ENCODE data around the gene RAI1. TPM values are rescaled to one million over a fixed set of nuclear protein-coding genes. Genes with fewer than 3 reads are reported as not detected.

RAI1 gene
- total RNA-seq, 1 donor from 2014 or later, result 31.2 TPM

DNA sequence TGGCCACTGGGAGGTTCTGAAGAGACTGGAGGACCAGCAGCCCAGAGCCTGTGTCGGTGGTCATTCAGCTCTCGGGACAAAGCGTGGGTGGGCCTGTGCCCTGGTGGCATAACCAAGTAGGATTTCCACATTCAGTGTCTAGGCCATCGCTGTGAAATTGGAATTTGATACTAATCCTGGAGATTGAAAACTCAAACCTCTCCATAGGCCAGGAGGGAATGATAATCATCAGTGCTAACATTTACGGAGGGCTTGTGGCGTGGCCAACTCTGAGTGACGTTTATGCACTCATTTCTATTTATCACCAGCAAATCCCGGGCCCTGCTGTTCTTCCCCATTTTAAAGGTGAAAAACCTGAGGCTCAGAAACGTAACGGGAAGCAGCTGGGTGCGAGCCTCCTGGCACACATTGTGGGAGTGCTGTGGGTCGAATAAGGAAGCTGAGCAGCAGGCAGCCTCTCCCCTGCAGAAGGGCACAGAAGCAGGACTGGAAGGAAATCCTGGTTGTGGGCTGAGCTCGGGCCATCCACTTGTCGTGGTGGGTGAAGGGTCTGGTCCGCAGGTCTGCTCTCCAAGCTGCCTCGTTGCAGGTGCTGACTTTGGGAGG is 33.1 kb downstream of the RAI1 start:
- no peak overlapping the region for H3K4me3 Mint-ChIP-seq
- H3K4me1 Mint-ChIP-seq, result peaks cover 26% of the 10 kb centered on the region
- TF ChIP-seq, protein P1, sequence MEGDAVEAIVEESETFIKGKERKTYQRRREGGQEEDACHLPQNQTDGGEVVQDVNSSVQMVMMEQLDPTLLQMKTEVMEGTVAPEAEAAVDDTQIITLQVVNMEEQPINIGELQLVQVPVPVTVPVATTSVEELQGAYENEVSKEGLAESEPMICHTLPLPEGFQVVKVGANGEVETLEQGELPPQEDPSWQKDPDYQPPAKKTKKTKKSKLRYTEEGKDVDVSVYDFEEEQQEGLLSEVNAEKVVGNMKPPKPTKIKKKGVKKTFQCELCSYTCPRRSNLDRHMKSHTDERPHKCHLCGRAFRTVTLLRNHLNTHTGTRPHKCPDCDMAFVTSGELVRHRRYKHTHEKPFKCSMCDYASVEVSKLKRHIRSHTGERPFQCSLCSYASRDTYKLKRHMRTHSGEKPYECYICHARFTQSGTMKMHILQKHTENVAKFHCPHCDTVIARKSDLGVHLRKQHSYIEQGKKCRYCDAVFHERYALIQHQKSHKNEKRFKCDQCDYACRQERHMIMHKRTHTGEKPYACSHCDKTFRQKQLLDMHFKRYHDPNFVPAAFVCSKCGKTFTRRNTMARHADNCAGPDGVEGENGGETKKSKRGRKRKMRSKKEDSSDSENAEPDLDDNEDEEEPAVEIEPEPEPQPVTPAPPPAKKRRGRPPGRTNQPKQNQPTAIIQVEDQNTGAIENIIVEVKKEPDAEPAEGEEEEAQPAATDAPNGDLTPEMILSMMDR (IDR thresholded peaks at IDR 0.05), result no peak
- no peak for ATAC-seq (ENCODE audit: low read depth)
- no peaks in the 10 kb centered on the region for H3K9me3 Mint-ChIP-seq
- H3K36me3 Mint-ChIP-seq (ENCODE audit: low read depth), result peaks cover 8% of the 10 kb centered on the region
- intact Hi-C loops (cut with micrococcal nuclease), result no loop called here
- peaks cover 5% of the 10 kb centered on the region for H3K27me3 Mint-ChIP-seq
- POLR2A ChIA-PET, result interaction anchor here (1.4 kb wide), 1 partner anchor 32 kb away, joined by 4 read pairs; no protein-coding TSS in a partner anchor
- no peak overlapping the region for H3K27ac Mint-ChIP-seq
- CTCF ChIA-PET, result no interaction called here
- DNase-seq, result no peak

DNA sequence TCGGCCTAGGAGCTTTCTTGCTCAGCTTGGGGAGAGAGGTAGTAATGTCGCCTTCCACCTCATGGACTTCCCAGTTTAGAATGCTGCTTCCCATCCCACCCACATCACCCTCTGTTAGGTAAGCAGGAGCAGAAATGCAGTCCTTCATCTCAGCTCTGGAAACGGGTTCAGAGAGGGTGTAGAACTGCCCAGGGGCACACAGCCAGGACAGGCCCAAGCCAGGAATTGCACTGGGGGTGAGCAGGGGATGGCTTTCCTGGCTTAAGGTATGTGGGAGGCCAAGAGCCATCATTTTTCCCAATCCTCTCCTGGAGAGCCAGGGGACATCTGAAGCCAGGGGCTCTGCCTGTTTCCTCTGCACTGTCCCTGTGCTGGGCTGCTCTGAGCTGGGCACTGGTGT is 33.6 kb downstream of the RAI1 start:
- ChIA-PET CTCF (no interaction called here), POLR2A (interaction anchor here (1.4 kb wide), 1 partner anchor 33 kb away, joined by 4 read pairs; no protein-coding TSS in a partner anchor)
- ATAC-seq (ENCODE audit: low read depth), result no peak

GRCh38 chr17:17716837-17717523 is 35.7 kb downstream of the RAI1 start:
- DNase-seq, result no peak
- Mint-ChIP-seq H3K4me1 (peaks cover 22% of the 10 kb centered on the region), H3K36me3 (ENCODE audit: low read depth) (peaks cover 5% of the 10 kb centered on the region), H3K27me3 (peaks cover 21% of the 10 kb centered on the region), H3K9me3 (no peaks in the 10 kb centered on the region), H3K27ac (no peak overlapping the region), H3K4me3 (no peak overlapping the region)
- ATAC-seq (ENCODE audit: low read depth), result no peak
- ChIA-PET CTCF (no interaction called here), POLR2A (no interaction called here)
- intact Hi-C loops (cut with micrococcal nuclease), result no loop called here
- TF ChIP-seq, protein P1 (IDR thresholded peaks at IDR 0.05), result no peak

More for the DNA sequence above, 33.6 kb downstream of the RAI1 start:
- H3K27ac Mint-ChIP-seq, result no peak overlapping the region
- intact Hi-C loops (cut with micrococcal nuclease), result no loop called here
- H3K27me3 Mint-ChIP-seq, result peaks cover 7% of the 10 kb centered on the region
- peaks cover 6% of the 10 kb centered on the region for H3K36me3 Mint-ChIP-seq (ENCODE audit: low read depth)
- H3K4me3 Mint-ChIP-seq, result no peak overlapping the region
- DNase-seq, result no peak
- no peaks in the 10 kb centered on the region for H3K9me3 Mint-ChIP-seq
- peaks cover 26% of the 10 kb centered on the region for H3K4me1 Mint-ChIP-seq
- TF ChIP-seq, protein P1 (IDR thresholded peaks at IDR 0.05), result no peak

GRCh38 chr17:17718251-17718650 is 37.0 kb downstream of the RAI1 start:
- TF ChIP-seq, protein P1 (IDR thresholded peaks at IDR 0.05), result no peak
- CTCF ChIA-PET, result no interaction called here
- peaks cover 30% of the 10 kb centered on the region for H3K27me3 Mint-ChIP-seq
- POLR2A ChIA-PET, result no interaction called here
- ATAC-seq (ENCODE audit: low read depth) (no peak), DNase-seq (no peak)
- intact Hi-C loops (cut with micrococcal nuclease), result no loop called here
- no peak overlapping the region for H3K4me3 Mint-ChIP-seq
- H3K36me3 Mint-ChIP-seq (ENCODE audit: low read depth), result peaks cover 5% of the 10 kb centered on the region
- H3K9me3 Mint-ChIP-seq, result no peaks in the 10 kb centered on the region
- H3K27ac Mint-ChIP-seq, result no peak overlapping the region
- H3K4me1 Mint-ChIP-seq, result peaks cover 23% of the 10 kb centered on the region

GRCh38 chr17:17719199-17719940 is 38.1 kb downstream of the RAI1 start:
- intact Hi-C loops (cut with micrococcal nuclease), result no loop called here
- TF ChIP-seq, protein P1 (IDR thresholded peaks at IDR 0.05), result no peak
- ChIA-PET CTCF (no interaction called here), POLR2A (no interaction called here)
- Mint-ChIP-seq H3K9me3 (no peaks in the 10 kb centered on the region), H3K27me3 (peaks cover 34% of the 10 kb centered on the region), H3K27ac (no peak overlapping the region), H3K36me3 (ENCODE audit: low read depth) (peaks cover 5% of the 10 kb centered on the region), H3K4me1 (peaks cover 22% of the 10 kb centered on the region), H3K4me3 (no peak overlapping the region)
- DNase-seq (no peak), ATAC-seq (ENCODE audit: low read depth) (no peak)
